Measurements from ENCODE around the gene ERBB3. TPM values are rescaled to one million over a fixed set of nuclear protein-coding genes. Genes with fewer than 3 reads are reported as not detected.

ERBB3 gene
- total and polyA plus RNA-seq, 2 of the 8 experiments (the other 6 are each of a cell fraction or from before 2014, with no cell fraction given): 33.9 to 52.4 TPM

DNA sequence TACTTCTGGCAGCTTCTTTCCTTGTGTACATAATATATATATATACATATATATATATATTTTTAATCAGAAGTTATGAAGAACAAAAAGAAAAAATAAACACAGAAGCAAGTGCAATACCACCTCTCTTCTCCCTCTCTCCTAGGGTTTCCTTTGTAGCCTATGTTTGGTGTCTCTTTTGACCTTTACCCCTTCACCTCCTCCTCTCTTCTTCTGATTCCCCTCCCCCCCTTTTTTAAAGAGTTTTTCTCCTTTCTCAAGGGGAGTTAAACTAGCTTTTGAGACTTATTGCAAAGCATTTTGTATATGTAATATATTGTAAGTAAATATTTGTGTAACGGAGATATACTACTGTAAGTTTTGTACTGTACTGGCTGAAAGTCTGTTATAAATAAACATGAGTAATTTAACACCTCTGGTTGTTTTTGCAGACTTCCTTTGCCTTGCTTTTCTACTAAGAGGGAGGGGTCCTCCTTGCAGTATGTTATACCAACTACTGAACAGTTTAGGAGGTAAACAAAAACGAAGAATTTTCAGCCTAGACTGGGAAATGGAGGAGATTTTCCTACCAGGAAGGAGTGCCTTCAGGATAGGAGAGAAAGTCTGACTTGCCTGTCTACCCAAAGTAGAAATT is 41.8 kb upstream of the ERBB3 start (continued):
- TF ChIP-seq PHF8 (conservative IDR thresholded peaks at IDR 0.05; ENCODE audit: low read depth, low read length) (no peak), POU5F1 (IDR thresholded peaks at IDR 0.05; ENCODE audit: low read depth, low read length) (no peak)

Data from H1 (cell line).